Measurements from ENCODE around the gene CAD.

GRCh38 chr2:27227501-27227900 lies 10.3 kb downstream of the CAD start:
- no peak for TF ChIP-seq USF2 (CRISPR knock-in tag; IDR thresholded peaks at IDR 0.05)
- no peak for TF ChIP-seq FOXJ3 (CRISPR knock-in tag; IDR thresholded peaks at IDR 0.05)
- no peak for TF ChIP-seq PCBP1 (IDR thresholded peaks at IDR 0.05; ENCODE audit: low read depth, low read length, poor library complexity, severe bottlenecking)
- no peak for TF ChIP-seq BHLHE40 (IDR thresholded peaks at IDR 0.05; ENCODE audit: low read length)
- TF ChIP-seq HIVEP1 (CRISPR knock-in tag; IDR thresholded peaks at IDR 0.05): no peak
